ENCODE results near the gene SERPINB6.
"Not testable (repeated sequence)": the region's sequence is repeated elsewhere in the genome, so short reads cannot be mapped to it uniquely, and the experiment has no call there.

SERPINB6 gene

GRCh38 chr6:2944405-2945152 is 26.8 kb downstream of the SERPINB6 start:
- Histone ChIP-seq H3K27me3 (ENCODE audit: insufficient read depth, poor library complexity, severe bottlenecking) (no peaks in the 10 kb centered on the region), H3K27ac (replicated peaks) (no peak overlapping the region), H3K4me3 (replicated peaks; ENCODE audit: insufficient read depth, low read length) (no peak overlapping the region)
- DNase-seq (ENCODE audit: low read depth in 1 of 2, low spot score in 1 of 2) = no peak
- no peak for TF ChIP-seq CTCF (IDR thresholded peaks at IDR 0.05; ENCODE audit: insufficient read depth, low read length)
- TF ChIP-seq REST (IDR thresholded peaks at IDR 0.05; ENCODE audit: insufficient replicate concordance, low read depth) = no peak
- TF ChIP-seq GABPA (IDR thresholded peaks at IDR 0.05; ENCODE audit: low read depth) = no peak
- TF ChIP-seq SPI1 (IDR thresholded peaks at IDR 0.05; ENCODE audit: borderline replicate concordance, low read depth) = no peak
- no peak for TF ChIP-seq POLR2AphosphoS5 (IDR thresholded peaks at IDR 0.05; ENCODE audit: low read depth)

- Histone ChIP-seq H3K27ac (replicated peaks) (no peak overlapping the region), H3K27me3 (ENCODE audit: insufficient read depth, poor library complexity, severe bottlenecking) (no peaks in the 10 kb centered on the region), H3K4me3 (replicated peaks; ENCODE audit: insufficient read depth, low read length) (no peak overlapping the region)
- no peak for TF ChIP-seq GABPA (IDR thresholded peaks at IDR 0.05; ENCODE audit: low read depth)
- no peak for TF ChIP-seq CTCF (IDR thresholded peaks at IDR 0.05; ENCODE audit: insufficient read depth, low read length)
- TF ChIP-seq REST (IDR thresholded peaks at IDR 0.05; ENCODE audit: insufficient replicate concordance, low read depth) = no peak
- no peak for TF ChIP-seq POLR2AphosphoS5 (IDR thresholded peaks at IDR 0.05; ENCODE audit: low read depth)
- TF ChIP-seq SPI1 (IDR thresholded peaks at IDR 0.05; ENCODE audit: borderline replicate concordance, low read depth) = no peak
- no peak for DNase-seq (ENCODE audit: low read depth in 1 of 2, low spot score in 1 of 2)
These were observed 27.8 kb downstream of the SERPINB6 start for GRCh38 chr6:2943564-2943955.

- H3K27me3 ChIP-seq (ENCODE audit: insufficient read depth, poor library complexity, severe bottlenecking) = no peaks in the 10 kb centered on the region
- no peak overlapping the region for H3K27ac ChIP-seq (replicated peaks)
- H3K4me3 ChIP-seq (replicated peaks; ENCODE audit: insufficient read depth, low read length) = no peak overlapping the region
- TF ChIP-seq SPI1 (IDR thresholded peaks at IDR 0.05; ENCODE audit: borderline replicate concordance, low read depth) (no peak), GABPA (IDR thresholded peaks at IDR 0.05; ENCODE audit: low read depth) (no peak), REST (IDR thresholded peaks at IDR 0.05; ENCODE audit: insufficient replicate concordance, low read depth) (no peak), POLR2AphosphoS5 (IDR thresholded peaks at IDR 0.05; ENCODE audit: low read depth) (no peak), CTCF (IDR thresholded peaks at IDR 0.05; ENCODE audit: insufficient read depth, low read length) (no peak)
- DNase-seq (ENCODE audit: low read depth in 1 of 2, low spot score in 1 of 2) = no peak
These were observed 28.3 kb downstream of the SERPINB6 start for GRCh38 chr6:2942914-2943563.

GRCh38 chr6:2942116-2942515 is 29.3 kb downstream of the SERPINB6 start:
- H3K27ac ChIP-seq (replicated peaks); H3K4me3 ChIP-seq (replicated peaks; ENCODE audit: insufficient read depth, low read length); DNase-seq (ENCODE audit: low read depth in 1 of 2, low spot score in 1 of 2); H3K27me3 ChIP-seq (ENCODE audit: insufficient read depth, poor library complexity, severe bottlenecking): not testable (repeated sequence)

Measured in HL-60 (cell line).